K562 (cell line): ENCODE results near the gene CHPF2. TPM values are rescaled to one million over a fixed set of nuclear protein-coding genes. Genes with fewer than 3 reads are reported as not detected.

ENCODE experiments used
- ARID1B ChIP-seq: fragments of 450-650 bp; IDR thresholded peaks from 2 replicates; pipeline ENCODE4 v1.6.1; 2016; ENCODE audit warnings: antibody characterized with exemption, mild to moderate bottlenecking, inconsistent platforms
- ARID2 ChIP-seq: fragments of 450-650 bp; IDR thresholded peaks from 2 replicates; pipeline ENCODE4 v1.6.1; 2017; ENCODE audit warnings: antibody characterized with exemption, mild to moderate bottlenecking
- ATF1 ChIP-seq, 2 experiments: fragments of 450-650 bp in 1 of 2; IDR thresholded peaks; 2 replicates each; pipeline ENCODE4 v1.6.1; 2016; ENCODE audit warnings: missing compliant biosample characterization in 1 of 2, missing genetic modification characterization in 1 of 2
- ATF7 ChIP-seq: fragments of 450-650 bp; IDR thresholded peaks from 2 replicates; pipeline ENCODE4 v1.7.1; 2014; ENCODE audit warnings: mild to moderate bottlenecking, moderate library complexity
- BHLHE40 ChIP-seq: IDR thresholded peaks from 2 replicates; pipeline ENCODE4 v1.6.1; 2011; ENCODE audit warnings: low read length, improper control_type of control experiment
- CEBPG ChIP-seq, 3 experiments: fragments of 200-800 bp in 1 of 3; sonication (Bioruptor generic) in 1 of 3; sonication (generic) in 1 of 3; formaldehyde crosslinking in 1 of 3; IDR thresholded peaks in 2 of 3; conservative IDR thresholded peaks in 1 of 3; 2 replicates each; pipeline versions ENCODE4 v1.6.1 to v1.8.0; 2016 to 2022; ENCODE audit warnings: missing compliant biosample characterization in 2 of 3, missing genetic modification characterization in 2 of 3, mild to moderate bottlenecking in 1 of 3, missing genetic modification reagents in 1 of 3
- CHD2 ChIP-seq: IDR thresholded peaks from 2 replicates; pipeline ENCODE4 v1.6.1; 2011; ENCODE audit warnings: low read depth, low read length
- MAFF ChIP-seq: IDR thresholded peaks from 2 replicates; pipeline ENCODE4 v1.6.1; 2012; ENCODE audit warnings: low read length, improper control_type of control experiment
- MTA3 ChIP-seq: fragments of 450-650 bp; formaldehyde crosslinking; IDR thresholded peaks from 2 replicates; pipeline ENCODE4 v1.6.1; 2017; ENCODE audit warnings: mild to moderate bottlenecking, borderline replicate concordance
- RBM14 ChIP-seq: fragments of 200-400 bp; formaldehyde crosslinking; IDR thresholded peaks from 2 replicates; pipeline ENCODE4 v1.6.1; 2018; ENCODE audit warnings: low read depth, mild to moderate bottlenecking, low read length, moderate library complexity, borderline replicate concordance; ENCODE audit not compliant: insufficient read depth
- SIN3A ChIP-seq, 2 experiments: fragments of 150-350 bp in 1 of 2; IDR thresholded peaks; 2 replicates each; pipeline ENCODE4 v1.6.1; 2011 to 2016; ENCODE audit warnings: borderline replicate concordance in 2 of 2, low read depth in 2 of 2, low read length in 2 of 2, mild to moderate bottlenecking in 2 of 2, moderate library complexity in 2 of 2; ENCODE audit not compliant: control insufficient read depth in 1 of 2
- SMARCA4 ChIP-seq: fragments of 450-650 bp; IDR thresholded peaks from 2 replicates; pipeline ENCODE4 v1.6.1; 2016
- SPI1 ChIP-seq: IDR thresholded peaks from 2 replicates; pipeline ENCODE4 v1.6.1; 2011; ENCODE audit warnings: low read depth, low read length, control low read depth, borderline replicate concordance
- U2AF1 ChIP-seq: fragments of 200-400 bp; formaldehyde crosslinking; optimal IDR thresholded peaks from 2 replicates; pipeline ENCODE3; 2017; ENCODE audit warnings: mild to moderate bottlenecking, low read depth, low read length, moderate library complexity
- ZNF717 ChIP-seq: fragments of 250-450 bp; sonication (Bioruptor Pico); IDR thresholded peaks from 2 replicates; pipeline ENCODE4 v1.5.0; 2021
- polyA plus RNA-seq, 8 experiments: library from polyadenylated mRNA; depleted of rRNA in 4 of 8; stranded (reverse) in 5 of 8; unstranded in 3 of 8; fragments of >200 nt; fragmentation: Nextera tagmentation in 2 of 8; fragmentation: Illumina TruSeq in 1 of 8; extraction: Ambion mirVana in 2 of 8; extraction: Trizol in 1 of 8; gene quantifications; 2 replicates each; pipeline versions ENCODE4 v1.2.1 to v1.2.3, GENCODE V29; 2011 to 2014; ENCODE audit warnings: inconsistent platforms in 1 of 8, missing spikeins in 1 of 8
- total RNA-seq, 7 experiments: library from RNA; depleted of rRNA in 6 of 7; stranded (reverse); fragments of >200 nt in 6 of 7; fragmentation: Illumina TruSeq in 2 of 7; extraction: Trizol in 2 of 7; gene quantifications; 2 replicates each; pipeline versions ENCODE4 v1.2.1 to v1.2.3, GENCODE V29; 2011 to 2021; ENCODE audit warnings: low replicate concordance in 1 of 7
- TF ChIP-seq, protein P1 (sequence below): sonication (generic); formaldehyde crosslinking; IDR thresholded peaks from 2 replicates; pipeline ENCODE4 v1.8.0; 2022; ENCODE audit warnings: mild to moderate bottlenecking, missing genetic modification reagents
- TF ChIP-seq, protein P2 (sequence below): sonication (generic); formaldehyde crosslinking; IDR thresholded peaks from 2 replicates; pipeline ENCODE4 v1.8.0; 2022; ENCODE audit warnings: mild to moderate bottlenecking, missing genetic modification reagents
- TF ChIP-seq, protein P3 (sequence below): fragments of 250-450 bp; sonication (Bioruptor Pico); IDR thresholded peaks from 2 replicates; pipeline ENCODE4 v1.4.0; 2020; ENCODE audit warnings: mild to moderate bottlenecking, moderate library complexity
- TF ChIP-seq, protein P4 (sequence below): sonication (generic); formaldehyde crosslinking; IDR thresholded peaks from 2 replicates; pipeline ENCODE4 v1.8.1; 2023; ENCODE audit warnings: mild to moderate bottlenecking, missing genetic modification reagents, moderate library complexity

Gene CHPF2
- total and polyA plus RNA-seq, 9 of the 15 experiments (the other 6 are each of a cell fraction or from before 2014, with no cell fraction given): 0.08 to 32.8 (median 10.5) TPM

DNA sequence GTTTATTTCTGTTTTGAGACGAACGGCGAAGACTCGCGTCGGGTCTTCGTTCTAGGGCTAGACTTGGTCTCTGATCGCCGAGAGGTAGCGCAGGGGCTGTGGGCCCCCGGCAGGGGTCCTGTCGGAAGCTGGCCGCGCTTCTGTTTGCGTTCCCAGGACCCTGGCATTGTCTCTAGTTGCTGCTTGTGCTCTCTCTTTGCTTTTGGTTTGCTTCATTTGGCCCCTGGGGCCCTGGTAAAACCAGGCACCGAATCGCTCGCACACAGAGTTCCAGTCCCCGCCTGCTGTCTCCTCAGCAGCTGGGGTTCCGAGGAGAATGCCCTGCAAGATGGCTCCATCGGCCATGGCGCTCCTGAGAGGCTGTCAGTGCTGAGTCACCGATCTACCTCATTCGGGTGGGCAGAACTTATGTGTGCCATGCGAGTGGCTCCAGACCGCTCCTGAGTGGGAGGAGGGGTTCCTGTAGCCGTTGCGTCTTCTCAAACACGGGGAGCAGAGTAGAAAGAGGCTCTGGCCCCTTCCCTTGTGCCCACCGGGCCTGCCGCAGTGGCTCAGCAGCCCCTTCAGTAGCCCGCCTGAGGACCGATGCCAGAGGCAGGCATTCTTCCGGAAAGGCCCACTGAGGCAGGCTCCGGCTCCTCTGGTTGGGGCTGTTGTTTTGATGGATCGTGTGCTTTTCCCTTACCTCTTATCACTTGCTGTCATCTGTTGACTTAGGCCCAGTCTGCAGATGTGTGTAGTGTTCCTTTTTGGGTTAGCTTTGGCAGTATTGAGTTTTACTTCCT, 826 bp downstream of the CHPF2 start (continued):
- TF ChIP-seq, protein P1, sequence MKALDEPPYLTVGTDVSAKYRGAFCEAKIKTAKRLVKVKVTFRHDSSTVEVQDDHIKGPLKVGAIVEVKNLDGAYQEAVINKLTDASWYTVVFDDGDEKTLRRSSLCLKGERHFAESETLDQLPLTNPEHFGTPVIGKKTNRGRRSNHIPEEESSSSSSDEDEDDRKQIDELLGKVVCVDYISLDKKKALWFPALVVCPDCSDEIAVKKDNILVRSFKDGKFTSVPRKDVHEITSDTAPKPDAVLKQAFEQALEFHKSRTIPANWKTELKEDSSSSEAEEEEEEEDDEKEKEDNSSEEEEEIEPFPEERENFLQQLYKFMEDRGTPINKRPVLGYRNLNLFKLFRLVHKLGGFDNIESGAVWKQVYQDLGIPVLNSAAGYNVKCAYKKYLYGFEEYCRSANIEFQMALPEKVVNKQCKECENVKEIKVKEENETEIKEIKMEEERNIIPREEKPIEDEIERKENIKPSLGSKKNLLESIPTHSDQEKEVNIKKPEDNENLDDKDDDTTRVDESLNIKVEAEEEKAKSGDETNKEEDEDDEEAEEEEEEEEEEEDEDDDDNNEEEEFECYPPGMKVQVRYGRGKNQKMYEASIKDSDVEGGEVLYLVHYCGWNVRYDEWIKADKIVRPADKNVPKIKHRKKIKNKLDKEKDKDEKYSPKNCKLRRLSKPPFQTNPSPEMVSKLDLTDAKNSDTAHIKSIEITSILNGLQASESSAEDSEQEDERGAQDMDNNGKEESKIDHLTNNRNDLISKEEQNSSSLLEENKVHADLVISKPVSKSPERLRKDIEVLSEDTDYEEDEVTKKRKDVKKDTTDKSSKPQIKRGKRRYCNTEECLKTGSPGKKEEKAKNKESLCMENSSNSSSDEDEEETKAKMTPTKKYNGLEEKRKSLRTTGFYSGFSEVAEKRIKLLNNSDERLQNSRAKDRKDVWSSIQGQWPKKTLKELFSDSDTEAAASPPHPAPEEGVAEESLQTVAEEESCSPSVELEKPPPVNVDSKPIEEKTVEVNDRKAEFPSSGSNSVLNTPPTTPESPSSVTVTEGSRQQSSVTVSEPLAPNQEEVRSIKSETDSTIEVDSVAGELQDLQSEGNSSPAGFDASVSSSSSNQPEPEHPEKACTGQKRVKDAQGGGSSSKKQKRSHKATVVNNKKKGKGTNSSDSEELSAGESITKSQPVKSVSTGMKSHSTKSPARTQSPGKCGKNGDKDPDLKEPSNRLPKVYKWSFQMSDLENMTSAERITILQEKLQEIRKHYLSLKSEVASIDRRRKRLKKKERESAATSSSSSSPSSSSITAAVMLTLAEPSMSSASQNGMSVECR: peak; percentile 63; the same call in 1 of the 2 replicates
- no peak for TF ChIP-seq ZNF717
- 0 out of 2 replicates have a peak, but pooled peaks have one; percentile 11 for TF ChIP-seq CEBPG (CRISPR knock-in tag; IDR thresholded peaks at IDR 0.05)
- TF ChIP-seq CEBPG (tag; conservative IDR thresholded peaks at IDR 0.05 in 1 of 2, IDR thresholded peaks at IDR 0.05 in 1 of 2): no peak
- TF ChIP-seq CHD2: 0 out of 2 replicates have a peak, but pooled peaks have one; percentile 9
- 0 out of 2 replicates have a peak, but pooled peaks have one; percentile 3 for TF ChIP-seq SPI1
- TF ChIP-seq RBM14: no peak
- TF ChIP-seq ARID1B: peak; percentile 71
- peak; percentile 31; the same call in 1 of the 2 replicates for TF ChIP-seq MAFF
- 0 out of 2 replicates have a peak, but pooled peaks have one; percentile 44 for TF ChIP-seq ARID2
- TF ChIP-seq SMARCA4: peak; percentile 64
- TF ChIP-seq, protein P2, sequence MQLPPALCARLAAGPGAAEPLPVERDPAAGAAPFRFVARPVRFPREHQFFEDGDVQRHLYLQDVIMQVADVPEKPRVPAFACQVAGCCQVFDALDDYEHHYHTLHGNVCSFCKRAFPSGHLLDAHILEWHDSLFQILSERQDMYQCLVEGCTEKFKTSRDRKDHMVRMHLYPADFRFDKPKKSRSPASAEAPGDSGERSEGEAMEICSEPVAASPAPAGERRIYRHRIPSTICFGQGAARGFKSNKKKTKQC: peak; percentile 21; the same call in 1 of the 2 replicates
- TF ChIP-seq, protein P3, sequence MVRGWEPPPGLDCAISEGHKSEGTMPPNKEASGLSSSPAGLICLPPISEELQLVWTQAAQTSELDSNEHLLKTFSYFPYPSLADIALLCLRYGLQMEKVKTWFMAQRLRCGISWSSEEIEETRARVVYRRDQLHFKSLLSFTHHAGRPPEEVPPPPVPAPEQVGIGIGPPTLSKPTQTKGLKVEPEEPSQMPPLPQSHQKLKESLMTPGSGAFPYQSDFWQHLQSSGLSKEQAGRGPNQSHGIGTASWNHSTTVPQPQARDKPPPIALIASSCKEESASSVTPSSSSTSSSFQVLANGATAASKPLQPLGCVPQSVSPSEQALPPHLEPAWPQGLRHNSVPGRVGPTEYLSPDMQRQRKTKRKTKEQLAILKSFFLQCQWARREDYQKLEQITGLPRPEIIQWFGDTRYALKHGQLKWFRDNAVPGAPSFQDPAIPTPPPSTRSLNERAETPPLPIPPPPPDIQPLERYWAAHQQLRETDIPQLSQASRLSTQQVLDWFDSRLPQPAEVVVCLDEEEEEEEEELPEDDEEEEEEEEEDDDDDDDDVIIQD (CRISPR knock-in tag): no peak
- TF ChIP-seq ATF1 (CRISPR knock-in tag; IDR thresholded peaks at IDR 0.05): no peak
- no peak for TF ChIP-seq ATF1 (tag; IDR thresholded peaks at IDR 0.05)
- TF ChIP-seq, protein P4, sequence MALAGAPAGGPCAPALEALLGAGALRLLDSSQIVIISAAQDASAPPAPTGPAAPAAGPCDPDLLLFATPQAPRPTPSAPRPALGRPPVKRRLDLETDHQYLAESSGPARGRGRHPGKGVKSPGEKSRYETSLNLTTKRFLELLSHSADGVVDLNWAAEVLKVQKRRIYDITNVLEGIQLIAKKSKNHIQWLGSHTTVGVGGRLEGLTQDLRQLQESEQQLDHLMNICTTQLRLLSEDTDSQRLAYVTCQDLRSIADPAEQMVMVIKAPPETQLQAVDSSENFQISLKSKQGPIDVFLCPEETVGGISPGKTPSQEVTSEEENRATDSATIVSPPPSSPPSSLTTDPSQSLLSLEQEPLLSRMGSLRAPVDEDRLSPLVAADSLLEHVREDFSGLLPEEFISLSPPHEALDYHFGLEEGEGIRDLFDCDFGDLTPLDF: peak; percentile 89
- no peak for TF ChIP-seq SIN3A (IDR thresholded peaks at IDR 0.05; ENCODE audit: borderline replicate concordance in 2 of 2, control insufficient read depth in 1 of 2, low read depth in 2 of 2, low read length in 2 of 2)
- TF ChIP-seq MTA3: peak; percentile 56; the same call in 1 of the 2 replicates
- TF ChIP-seq ATF7: peak; percentile 56
- no peak for TF ChIP-seq U2AF1
- peak; percentile 38; the same call in 1 of the 2 replicates for TF ChIP-seq BHLHE40
